OCI-LY1 (cell line): ENCODE measurements around the gene HAPLN1.

Experiments
- CTCF ChIP-seq: fragments of 200-600 bp; sonication (generic), shearing (Covaris generic); IDR thresholded peaks from 2 replicates; pipeline ENCODE4 v1.5.1; 2017; ENCODE audit warnings: mild to moderate bottlenecking, antibody characterized with exemption, low read length, moderate library complexity, mixed read lengths
- EZH2 ChIP-seq: fragments of 200-600 bp; sonication (generic), shearing (Covaris generic); IDR thresholded peaks from 2 replicates; pipeline ENCODE4 v1.8.0; 2017; ENCODE audit warnings: borderline replicate concordance, mixed run types, mild to moderate bottlenecking, antibody characterized with exemption, low read length, moderate library complexity, mixed read lengths

GRCh38 chr5:83645936-83646335, 74.7 kb downstream of the HAPLN1 start:
- TF ChIP-seq EZH2, result no peak
- TF ChIP-seq CTCF, result no peak
